NAMALWA (cell line): ENCODE data around the gene PTPN11.
"Not testable (repeated sequence)": the region's sequence is repeated elsewhere in the genome, so short reads cannot be mapped to it uniquely, and the experiment has no call there.

Source experiments
- DNase-seq: peaks from one replicate; pipeline ENCODE4 v3.0.0-alpha.2; 2015; ENCODE audit warnings: low spot score

Gene PTPN11

GRCh38 chr12:112448165-112448564 is 29.4 kb downstream of the PTPN11 start:
- DNase-seq = not testable (repeated sequence)

- peak; percentile 19 for DNase-seq
Observed at GRCh38 chr12:112450725-112451124, 32.0 kb downstream of the PTPN11 start.

- no peak for DNase-seq
Observed at GRCh38 chr12:112456029-112456428, 37.3 kb downstream of the PTPN11 start.

- not testable (repeated sequence) for DNase-seq
Observed at GRCh38 chr12:112457142-112457541, 38.4 kb downstream of the PTPN11 start.

- no peak for DNase-seq
Observed at GRCh38 chr12:112458330-112458729, 39.6 kb downstream of the PTPN11 start.

GRCh38 chr12:112458751-112459150 is 40.0 kb downstream of the PTPN11 start:
- no peak for DNase-seq

- peak; percentile 9 for DNase-seq
Observed at GRCh38 chr12:112463478-112463877, 44.7 kb downstream of the PTPN11 start.

GRCh38 chr12:112464605-112465004 is 45.9 kb downstream of the PTPN11 start:
- no peak for DNase-seq

GRCh38 chr12:112466011-112466422 is 47.3 kb downstream of the PTPN11 start:
- DNase-seq = no peak

- no peak for DNase-seq
Observed at GRCh38 chr12:112466835-112467234, 48.1 kb downstream of the PTPN11 start.

- DNase-seq = no peak
Observed at GRCh38 chr12:112468046-112468445, 49.3 kb downstream of the PTPN11 start.

GRCh38 chr12:112473056-112473455 is 54.3 kb downstream of the PTPN11 start:
- DNase-seq = peak; percentile 48

- DNase-seq = no peak
Observed at GRCh38 chr12:112479413-112479812, 60.7 kb downstream of the PTPN11 start.

- no peak for DNase-seq
Observed at GRCh38 chr12:112480931-112481330, 62.2 kb downstream of the PTPN11 start.

GRCh38 chr12:112482733-112483132 is 64.0 kb downstream of the PTPN11 start:
- no peak for DNase-seq

- no peak for DNase-seq
Observed at GRCh38 chr12:112486361-112486760, 67.6 kb downstream of the PTPN11 start.

GRCh38 chr12:112488257-112488876 is 69.6 kb downstream of the PTPN11 start:
- no peak for DNase-seq

GRCh38 chr12:112489456-112489855 is 70.7 kb downstream of the PTPN11 start:
- DNase-seq = no peak

GRCh38 chr12:112496496-112496895 is 77.7 kb downstream of the PTPN11 start:
- no peak for DNase-seq

GRCh38 chr12:112498580-112498979 is 79.8 kb downstream of the PTPN11 start:
- DNase-seq = no peak

GRCh38 chr12:112503512-112503911 is 84.8 kb downstream of the PTPN11 start:
- DNase-seq = no peak

GRCh38 chr12:112506513-112507166 is 87.9 kb downstream of the PTPN11 start:
- DNase-seq = no peak

GRCh38 chr12:112513471-112513870 is 94.7 kb downstream of the PTPN11 start:
- DNase-seq = no peak

GRCh38 chr12:112514456-112514855 is 95.7 kb downstream of the PTPN11 start:
- no peak for DNase-seq
